GM12891 (cell line): Measurements from ENCODE around the gene FAM114A2.

ENCODE experiments used
- POLR2A ChIP-seq: IDR thresholded peaks from 2 replicates; pipeline ENCODE4 v1.6.1; 2011; ENCODE audit warnings: low read depth, low read length, control low read depth
- POLR2AphosphoS5 ChIP-seq: IDR thresholded peaks from 2 replicates; pipeline ENCODE4 v1.6.1; 2011; ENCODE audit warnings: low read depth, low read length, control low read depth
- POU2F2 ChIP-seq: IDR thresholded peaks from 2 replicates; pipeline ENCODE4 v1.6.1; 2011; ENCODE audit warnings: low read depth, mild to moderate bottlenecking, control low read depth, low read length, moderate library complexity
- SPI1 ChIP-seq: IDR thresholded peaks from 2 replicates; pipeline ENCODE4 v1.6.1; 2011; ENCODE audit warnings: low read depth, low read length, control low read depth
- TAF1 ChIP-seq: IDR thresholded peaks from 2 replicates; pipeline ENCODE4 v1.6.1; 2011; ENCODE audit warnings: low read depth, low read length, control low read depth

GRCh38 chr5:154038261-154038706 is 426 bp downstream of the FAM114A2 start:
- TF ChIP-seq TAF1 = no peak
- peak; percentile 60 for TF ChIP-seq SPI1
- no peak; the same call in 1 of the 2 replicates for TF ChIP-seq POLR2A
- no peak for TF ChIP-seq POLR2AphosphoS5
- TF ChIP-seq POU2F2 = peak; percentile 37; the same call in 1 of the 2 replicates
